Activated naive CD8-positive, alpha-beta T cell treated with anti-CD3 and anti-CD28 coated beads, Interleukin-2, amount 50 U/mL, for 24 hours (primary cell): ENCODE measurements around the gene CUEDC1.
A peak's percentile ranks its signal among the peaks of the same experiment; 100 is the strongest.

ENCODE experiments used
- ATAC-seq: fragments of 150-1000 bp; cut with Tn5 transposase; one replicate; pipeline ENCODE4 v1.10.0; 2021
- DNase-seq: peaks from one replicate; pipeline ENCODE4 v3.0.0; 2021
- H3K27ac Mint-ChIP-seq: one replicate; pipeline ENCODE4 v1.8.0; 2021; ENCODE audit warnings: mild to moderate bottlenecking, mixed read lengths
- H3K27me3 Mint-ChIP-seq: one replicate; pipeline ENCODE4 v1.8.0; 2021; ENCODE audit warnings: mixed read lengths
- H3K36me3 Mint-ChIP-seq: one replicate; pipeline ENCODE4 v1.8.0; 2021; ENCODE audit warnings: low read depth, mixed read lengths
- H3K4me1 Mint-ChIP-seq: one replicate; pipeline ENCODE4 v1.8.0; 2021; ENCODE audit warnings: mixed read lengths
- H3K4me3 Mint-ChIP-seq: one replicate; pipeline ENCODE4 v1.8.0; 2021; ENCODE audit warnings: mild to moderate bottlenecking, moderate library complexity, mixed read lengths
- H3K9me3 Mint-ChIP-seq: one replicate; pipeline ENCODE4 v1.8.0; 2021; ENCODE audit warnings: mixed read lengths

CUEDC1 gene

GRCh38 chr17:57956291-57957119 lies 1.3 kb upstream of the CUEDC1 start:
- H3K27me3 Mint-ChIP-seq, result peaks cover 63% of the 10 kb centered on the region
- DNase-seq, result peak; percentile 48
- H3K4me1 Mint-ChIP-seq, result peaks cover 20% of the 10 kb centered on the region
- H3K9me3 Mint-ChIP-seq, result no peaks in the 10 kb centered on the region
- H3K4me3 Mint-ChIP-seq, result peak overlapping the region; percentile 62
- peak overlapping the region; percentile 27 for H3K27ac Mint-ChIP-seq
- no peaks in the 10 kb centered on the region for H3K36me3 Mint-ChIP-seq
- peak; percentile 79 for ATAC-seq

GRCh38 chr17:57954397-57955182 lies 622 bp downstream of the CUEDC1 start:
- Mint-ChIP-seq H3K9me3 (no peaks in the 10 kb centered on the region), H3K4me1 (peaks cover 35% of the 10 kb centered on the region), H3K27ac (no peak overlapping the region), H3K27me3 (peaks cover 57% of the 10 kb centered on the region), H3K36me3 (no peaks in the 10 kb centered on the region), H3K4me3 (peak overlapping the region; percentile 54)
- peak; percentile 6 for ATAC-seq
- no peak for DNase-seq

- Mint-ChIP-seq H3K9me3 (no peaks in the 10 kb centered on the region), H3K4me3 (peak overlapping the region; percentile 54), H3K27me3 (peaks cover 51% of the 10 kb centered on the region), H3K36me3 (no peaks in the 10 kb centered on the region), H3K4me1 (peaks cover 40% of the 10 kb centered on the region), H3K27ac (no peak overlapping the region)
- no peak for ATAC-seq
- no peak for DNase-seq
Observed at GRCh38 chr17:57953705-57954396, 1.4 kb downstream of the CUEDC1 start.

GRCh38 chr17:57953219-57953618 lies 2.0 kb downstream of the CUEDC1 start:
- no peak overlapping the region for H3K27ac Mint-ChIP-seq
- DNase-seq (no peak), ATAC-seq (no peak)
- no peaks in the 10 kb centered on the region for H3K36me3 Mint-ChIP-seq
- H3K4me1 Mint-ChIP-seq, result peaks cover 46% of the 10 kb centered on the region
- peaks cover 51% of the 10 kb centered on the region for H3K27me3 Mint-ChIP-seq
- no peak overlapping the region for H3K4me3 Mint-ChIP-seq
- H3K9me3 Mint-ChIP-seq, result no peaks in the 10 kb centered on the region

GRCh38 chr17:57949649-57950048 lies 5.6 kb downstream of the CUEDC1 start:
- H3K36me3 Mint-ChIP-seq, result no peaks in the 10 kb centered on the region
- H3K27me3 Mint-ChIP-seq, result peaks cover 39% of the 10 kb centered on the region
- DNase-seq, result no peak
- no peak for ATAC-seq
- H3K4me1 Mint-ChIP-seq, result peaks cover 50% of the 10 kb centered on the region
- H3K27ac Mint-ChIP-seq, result no peak overlapping the region
- H3K9me3 Mint-ChIP-seq, result no peaks in the 10 kb centered on the region
- H3K4me3 Mint-ChIP-seq, result no peak overlapping the region

GRCh38 chr17:57948555-57949420 lies 6.4 kb downstream of the CUEDC1 start:
- ATAC-seq (no peak), DNase-seq (peak; percentile 5)
- Mint-ChIP-seq H3K4me3 (no peak overlapping the region), H3K36me3 (no peaks in the 10 kb centered on the region), H3K27me3 (peaks cover 38% of the 10 kb centered on the region), H3K27ac (no peak overlapping the region), H3K4me1 (peaks cover 45% of the 10 kb centered on the region), H3K9me3 (no peaks in the 10 kb centered on the region)

GRCh38 chr17:57948169-57948554 lies 7.0 kb downstream of the CUEDC1 start:
- H3K27ac Mint-ChIP-seq, result no peak overlapping the region
- H3K4me1 Mint-ChIP-seq, result peaks cover 44% of the 10 kb centered on the region
- no peak overlapping the region for H3K4me3 Mint-ChIP-seq
- no peak for DNase-seq
- H3K36me3 Mint-ChIP-seq, result no peaks in the 10 kb centered on the region
- peaks cover 34% of the 10 kb centered on the region for H3K27me3 Mint-ChIP-seq
- H3K9me3 Mint-ChIP-seq, result no peaks in the 10 kb centered on the region
- no peak for ATAC-seq

GRCh38 chr17:57947369-57947768 lies 7.8 kb downstream of the CUEDC1 start:
- Mint-ChIP-seq H3K4me1 (peaks cover 44% of the 10 kb centered on the region), H3K27ac (no peak overlapping the region), H3K27me3 (peaks cover 28% of the 10 kb centered on the region), H3K4me3 (peak overlapping the region; percentile 56), H3K9me3 (no peaks in the 10 kb centered on the region), H3K36me3 (no peaks in the 10 kb centered on the region)
- ATAC-seq, result no peak
- no peak for DNase-seq

GRCh38 chr17:57946798-57947358 lies 8.3 kb downstream of the CUEDC1 start:
- Mint-ChIP-seq H3K4me1 (peaks cover 44% of the 10 kb centered on the region), H3K36me3 (no peaks in the 10 kb centered on the region), H3K27ac (peak overlapping the region; percentile 57), H3K4me3 (peak overlapping the region; percentile 56), H3K27me3 (peaks cover 25% of the 10 kb centered on the region), H3K9me3 (no peaks in the 10 kb centered on the region)
- DNase-seq (peak; percentile 30), ATAC-seq (peak; percentile 84)

GRCh38 chr17:57945996-57946797 lies 9.0 kb downstream of the CUEDC1 start:
- H3K36me3 Mint-ChIP-seq, result no peaks in the 10 kb centered on the region
- H3K4me3 Mint-ChIP-seq, result peak overlapping the region; percentile 56
- no peak for ATAC-seq
- no peak for DNase-seq
- no peaks in the 10 kb centered on the region for H3K9me3 Mint-ChIP-seq
- peaks cover 22% of the 10 kb centered on the region for H3K27me3 Mint-ChIP-seq
- peaks cover 42% of the 10 kb centered on the region for H3K4me1 Mint-ChIP-seq
- H3K27ac Mint-ChIP-seq, result peak overlapping the region; percentile 57

- no peaks in the 10 kb centered on the region for H3K36me3 Mint-ChIP-seq
- ATAC-seq (no peak), DNase-seq (no peak)
- peaks cover 46% of the 10 kb centered on the region for H3K4me1 Mint-ChIP-seq
- no peak overlapping the region for H3K4me3 Mint-ChIP-seq
- peaks cover 22% of the 10 kb centered on the region for H3K27me3 Mint-ChIP-seq
- H3K9me3 Mint-ChIP-seq, result no peaks in the 10 kb centered on the region
- H3K27ac Mint-ChIP-seq, result no peak overlapping the region
Observed at GRCh38 chr17:57944908-57945307, 10.3 kb downstream of the CUEDC1 start.

GRCh38 chr17:57943645-57944044 lies 11.6 kb downstream of the CUEDC1 start:
- H3K27me3 Mint-ChIP-seq, result peaks cover 24% of the 10 kb centered on the region
- no peaks in the 10 kb centered on the region for H3K36me3 Mint-ChIP-seq
- ATAC-seq (no peak), DNase-seq (no peak)
- H3K4me1 Mint-ChIP-seq, result peaks cover 41% of the 10 kb centered on the region
- no peak overlapping the region for H3K4me3 Mint-ChIP-seq
- H3K27ac Mint-ChIP-seq, result no peak overlapping the region
- H3K9me3 Mint-ChIP-seq, result no peaks in the 10 kb centered on the region

- H3K27ac Mint-ChIP-seq, result no peak overlapping the region
- DNase-seq (no peak), ATAC-seq (no peak)
- no peaks in the 10 kb centered on the region for H3K9me3 Mint-ChIP-seq
- peaks cover 38% of the 10 kb centered on the region for H3K4me1 Mint-ChIP-seq
- H3K4me3 Mint-ChIP-seq, result no peak overlapping the region
- H3K36me3 Mint-ChIP-seq, result no peaks in the 10 kb centered on the region
- peaks cover 27% of the 10 kb centered on the region for H3K27me3 Mint-ChIP-seq
Observed at GRCh38 chr17:57943140-57943539, 12.1 kb downstream of the CUEDC1 start.
